Astrocyte (in vitro differentiated cells and primary cell): ENCODE results near the gene FGGY. TPM values are rescaled to one million over a fixed set of nuclear protein-coding genes. Genes with fewer than 3 reads are reported as not detected.

Source experiments
- DNase-seq: peaks from one replicate; pipeline ENCODE4 v3.0.0-alpha.2; 2010; ENCODE audit warnings: low read depth
- FAIRE-seq: peaks from 2 replicates; lab custom pipeline; 2011; peaks lifted over from hg19 to GRCh38; lab: Jason Lieb, UNC
- H2AFZ ChIP-seq: 2 replicates; pipeline ENCODE4 v1.6.0; 2012; ENCODE audit warnings: low read depth, low read length, inconsistent platforms
- H3K27ac ChIP-seq: 2 replicates; pipeline ENCODE4 v1.5.1; 2011; ENCODE audit warnings: low read depth, low read length, inconsistent platforms
- H3K27me3 ChIP-seq: 2 replicates; pipeline ENCODE4 v1.6.0; 2011; ENCODE audit warnings: low read length, inconsistent platforms; ENCODE audit not compliant: insufficient read depth
- H3K36me3 ChIP-seq: 2 replicates; pipeline ENCODE4 v1.5.1; 2011; ENCODE audit warnings: low read length, inconsistent platforms; ENCODE audit not compliant: insufficient read depth
- H3K4me1 ChIP-seq: 2 replicates; pipeline ENCODE4 v1.5.1; 2011; ENCODE audit warnings: low read length, inconsistent platforms; ENCODE audit not compliant: insufficient read depth
- H3K4me2 ChIP-seq: 2 replicates; pipeline ENCODE4 v1.6.0; 2012; ENCODE audit warnings: low read length, inconsistent platforms
- H3K4me3 ChIP-seq: 2 replicates; pipeline ENCODE4 v1.5.1; 2011; ENCODE audit warnings: low read depth, mild to moderate bottlenecking, low read length, inconsistent platforms; ENCODE audit not compliant: insufficient read depth
- H3K79me2 ChIP-seq: 2 replicates; pipeline ENCODE4 v1.6.0; 2012; ENCODE audit warnings: mild to moderate bottlenecking, low read length, inconsistent platforms; ENCODE audit not compliant: insufficient read depth
- H3K9ac ChIP-seq: 2 replicates; pipeline ENCODE4 v1.6.0; 2012; ENCODE audit warnings: mild to moderate bottlenecking, low read length, inconsistent platforms
- H3K9me3 ChIP-seq: 2 replicates; pipeline ENCODE4 v1.5.1; 2012; ENCODE audit warnings: low read depth, mild to moderate bottlenecking, low read length, inconsistent platforms; ENCODE audit not compliant: insufficient read depth
- H4K20me1 ChIP-seq: 2 replicates; pipeline ENCODE4 v1.6.0; 2012; ENCODE audit warnings: low read length, inconsistent platforms; ENCODE audit not compliant: insufficient read depth
- H3K27ac Mint-ChIP-seq: one replicate; pipeline ENCODE4 v1.8.0; 2021; ENCODE audit warnings: mild to moderate bottlenecking, mixed read lengths; ENCODE audit not compliant: unreplicated experiment
- H3K27me3 Mint-ChIP-seq: one replicate; pipeline ENCODE4 v1.8.0; 2021; ENCODE audit warnings: low read depth, mixed read lengths; ENCODE audit not compliant: unreplicated experiment
- H3K36me3 Mint-ChIP-seq: one replicate; pipeline ENCODE4 v1.8.0; 2021; ENCODE audit warnings: low read depth, mixed read lengths; ENCODE audit not compliant: unreplicated experiment
- H3K4me1 Mint-ChIP-seq: one replicate; pipeline ENCODE4 v1.8.0; 2021; ENCODE audit warnings: low read depth, mixed read lengths; ENCODE audit not compliant: unreplicated experiment
- H3K4me3 Mint-ChIP-seq: one replicate; pipeline ENCODE4 v1.8.0; 2021; ENCODE audit warnings: mild to moderate bottlenecking, moderate library complexity, mixed read lengths; ENCODE audit not compliant: unreplicated experiment
- H3K9me3 Mint-ChIP-seq: one replicate; pipeline ENCODE4 v1.8.0; 2021; ENCODE audit warnings: mild to moderate bottlenecking, mixed read lengths; ENCODE audit not compliant: unreplicated experiment
- EZH2 ChIP-seq: IDR thresholded peaks from 2 replicates; pipeline ENCODE4 v1.6.1; 2012; ENCODE audit warnings: mild to moderate bottlenecking, low read length, inconsistent platforms; ENCODE audit not compliant: insufficient read depth
- total RNA-seq: library from RNA; stranded (reverse); gene quantifications from 2 replicates; pipeline ENCODE4 v1.2.1, GENCODE V29; 2021
- TF ChIP-seq, protein P1 (sequence below): IDR thresholded peaks from 2 replicates; pipeline ENCODE4 v1.5.1; 2011; ENCODE audit warnings: low read depth, mild to moderate bottlenecking, inconsistent platforms, low read length, moderate library complexity; ENCODE audit not compliant: insufficient read depth

FGGY gene
- total RNA-seq, 1 donor from 2014 or later, result 6.8 TPM

DNA sequence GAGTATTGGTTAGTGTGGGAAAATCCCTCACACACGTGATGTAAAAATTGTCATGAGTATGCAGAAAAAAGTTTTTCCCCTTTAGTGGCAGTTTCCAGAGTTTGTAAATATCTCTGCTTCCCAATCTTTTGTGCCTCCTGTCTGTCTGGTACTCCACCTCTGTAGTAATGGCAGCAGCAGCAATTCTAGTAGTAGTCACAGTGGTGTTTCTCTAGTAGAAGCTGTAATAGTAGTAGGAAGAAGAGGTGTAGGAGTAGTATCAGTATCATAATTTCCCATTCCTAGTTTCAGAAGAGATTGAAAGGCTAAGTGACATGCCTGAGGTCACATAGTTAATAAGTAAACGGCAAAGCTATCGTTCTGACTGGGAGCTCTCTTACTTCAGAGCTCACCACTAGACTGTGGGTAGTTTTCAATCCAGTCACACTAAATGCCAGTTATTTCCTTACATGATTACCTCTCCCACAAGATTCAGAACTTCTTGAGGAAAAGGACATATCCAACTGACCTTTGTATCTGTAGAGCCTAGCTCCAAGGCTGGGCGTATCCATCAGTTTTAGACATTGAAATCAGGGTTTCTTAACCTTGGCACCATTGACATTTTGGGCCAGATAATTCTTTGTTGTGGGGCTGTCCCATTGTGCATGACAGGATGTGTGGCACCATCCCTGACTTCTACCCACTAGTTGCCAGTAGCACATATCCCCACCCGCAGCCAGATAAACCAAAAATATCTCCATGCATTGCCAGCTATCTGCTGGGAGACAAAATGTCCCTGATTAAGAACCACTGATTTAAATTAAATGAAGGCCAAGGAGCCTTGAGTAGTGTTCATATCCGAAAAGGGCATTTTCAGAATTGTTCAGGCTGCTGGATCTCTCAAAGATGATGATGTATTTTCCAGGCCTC lies 135.9 kb downstream of the FGGY start:
- H3K9ac ChIP-seq, result no peak overlapping the region
- no peak for FAIRE-seq
- H3K4me3 Mint-ChIP-seq, result no peak overlapping the region

DNA sequence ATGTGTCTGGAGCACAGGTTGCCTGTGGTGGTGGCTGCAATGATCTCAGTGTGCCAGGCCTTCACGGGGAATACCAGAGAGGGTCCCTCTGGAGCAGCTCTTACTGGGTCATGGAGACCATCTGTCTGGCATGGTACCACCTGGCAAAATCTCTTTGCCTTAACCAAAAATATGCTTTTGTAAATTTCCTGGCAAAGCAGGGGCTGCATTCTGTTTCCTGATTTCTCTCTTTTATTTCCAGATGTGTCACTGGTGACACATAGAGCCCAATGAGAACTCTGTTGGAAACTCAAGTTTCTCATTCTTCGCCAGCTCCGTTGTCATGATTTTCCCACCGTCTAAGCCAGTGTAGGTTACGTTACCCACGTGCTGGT lies 136.5 kb downstream of the FGGY start:
- Histone ChIP-seq H3K27me3 (no peaks in the 10 kb centered on the region), H3K9ac (no peak overlapping the region), H2AFZ (no peak overlapping the region), H3K4me1 (no peaks in the 10 kb centered on the region), H4K20me1 (no peaks in the 10 kb centered on the region), H3K4me2 (no peak overlapping the region), H3K79me2 (no peaks in the 10 kb centered on the region), H3K27ac (no peak overlapping the region), H3K4me3 (no peak overlapping the region), H3K9me3 (no peaks in the 10 kb centered on the region), H3K36me3 (no peaks in the 10 kb centered on the region)
- Mint-ChIP-seq H3K4me3 (no peak overlapping the region), H3K4me1 (peaks cover 30% of the 10 kb centered on the region), H3K27me3 (no peaks in the 10 kb centered on the region), H3K27ac (no peak overlapping the region), H3K9me3 (no peaks in the 10 kb centered on the region), H3K36me3 (no peaks in the 10 kb centered on the region)
- peak; percentile 43 for DNase-seq
- FAIRE-seq, result no peak
- TF ChIP-seq EZH2, result no peak
- TF ChIP-seq, protein P1, sequence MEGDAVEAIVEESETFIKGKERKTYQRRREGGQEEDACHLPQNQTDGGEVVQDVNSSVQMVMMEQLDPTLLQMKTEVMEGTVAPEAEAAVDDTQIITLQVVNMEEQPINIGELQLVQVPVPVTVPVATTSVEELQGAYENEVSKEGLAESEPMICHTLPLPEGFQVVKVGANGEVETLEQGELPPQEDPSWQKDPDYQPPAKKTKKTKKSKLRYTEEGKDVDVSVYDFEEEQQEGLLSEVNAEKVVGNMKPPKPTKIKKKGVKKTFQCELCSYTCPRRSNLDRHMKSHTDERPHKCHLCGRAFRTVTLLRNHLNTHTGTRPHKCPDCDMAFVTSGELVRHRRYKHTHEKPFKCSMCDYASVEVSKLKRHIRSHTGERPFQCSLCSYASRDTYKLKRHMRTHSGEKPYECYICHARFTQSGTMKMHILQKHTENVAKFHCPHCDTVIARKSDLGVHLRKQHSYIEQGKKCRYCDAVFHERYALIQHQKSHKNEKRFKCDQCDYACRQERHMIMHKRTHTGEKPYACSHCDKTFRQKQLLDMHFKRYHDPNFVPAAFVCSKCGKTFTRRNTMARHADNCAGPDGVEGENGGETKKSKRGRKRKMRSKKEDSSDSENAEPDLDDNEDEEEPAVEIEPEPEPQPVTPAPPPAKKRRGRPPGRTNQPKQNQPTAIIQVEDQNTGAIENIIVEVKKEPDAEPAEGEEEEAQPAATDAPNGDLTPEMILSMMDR, result no peak

More for the DNA sequence above, 135.9 kb downstream of the FGGY start:
- no peaks in the 10 kb centered on the region for H3K27me3 ChIP-seq
- Mint-ChIP-seq H3K9me3 (no peaks in the 10 kb centered on the region), H3K27ac (peak overlapping the region; percentile 72), H3K27me3 (no peaks in the 10 kb centered on the region), H3K36me3 (no peaks in the 10 kb centered on the region), H3K4me1 (peaks cover 32% of the 10 kb centered on the region)
- H2AFZ ChIP-seq, result no peak overlapping the region
- TF ChIP-seq, protein P1, result no peak
- TF ChIP-seq EZH2, result no peak
- H3K36me3 ChIP-seq, result no peaks in the 10 kb centered on the region
- no peak overlapping the region for H3K4me3 ChIP-seq
- H3K9me3 ChIP-seq, result no peaks in the 10 kb centered on the region
- no peaks in the 10 kb centered on the region for H4K20me1 ChIP-seq
- no peak overlapping the region for H3K27ac ChIP-seq
- DNase-seq, result no peak
- H3K79me2 ChIP-seq, result no peaks in the 10 kb centered on the region
- H3K4me1 ChIP-seq, result peaks cover under 1% of the 10 kb centered on the region
- no peak overlapping the region for H3K4me2 ChIP-seq

GRCh38 chr1:59434336-59434735 lies 137.4 kb downstream of the FGGY start:
- H3K36me3 ChIP-seq, result no peaks in the 10 kb centered on the region
- H3K4me1 ChIP-seq, result no peaks in the 10 kb centered on the region
- H3K27me3 ChIP-seq, result no peaks in the 10 kb centered on the region

More at GRCh38 chr1:59434336-59434735, 137.4 kb downstream of the FGGY start:
- H3K9ac ChIP-seq, result no peak overlapping the region
- H3K9me3 Mint-ChIP-seq, result no peaks in the 10 kb centered on the region
- H3K27ac Mint-ChIP-seq, result no peak overlapping the region
- no peak for FAIRE-seq
- H3K79me2 ChIP-seq, result no peaks in the 10 kb centered on the region
- no peak overlapping the region for H3K4me3 Mint-ChIP-seq
- no peak overlapping the region for H3K27ac ChIP-seq
- H3K4me1 Mint-ChIP-seq, result peaks cover 30% of the 10 kb centered on the region
- peak; percentile 33 for DNase-seq
- H2AFZ ChIP-seq, result no peak overlapping the region
- no peak for TF ChIP-seq EZH2
- TF ChIP-seq, protein P1, result no peak
- no peaks in the 10 kb centered on the region for H3K27me3 Mint-ChIP-seq
- H3K36me3 Mint-ChIP-seq, result no peaks in the 10 kb centered on the region
- no peak overlapping the region for H3K4me3 ChIP-seq
- no peaks in the 10 kb centered on the region for H4K20me1 ChIP-seq
- no peaks in the 10 kb centered on the region for H3K9me3 ChIP-seq
- H3K4me2 ChIP-seq, result no peak overlapping the region
